Adrenal gland (tissue), 12 donors: ENCODE measurements around the gene CHL1. TPM values are rescaled to one million over a fixed set of nuclear protein-coding genes. Genes with fewer than 3 reads are reported as not detected.

Source experiments
- DNase-seq, 7 donors: peaks; one replicate each; pipeline ENCODE4 v3.0.0-alpha.2; 2019 to 2020
- H3K27ac ChIP-seq, 5 donors: fragments of 200-600 bp; sonication (generic) in 4 of 5; 1 replicate in 3 of 5; 2 replicates in 2 of 5; pipeline versions ENCODE4 v1.5.1 to v1.8.0; 2016 to 2020; ENCODE audit warnings: mild to moderate bottlenecking in 1 of 5
- H3K27me3 ChIP-seq: fragments of 200-600 bp; 2 replicates; pipeline ENCODE4 v1.8.0; 2021
- H3K36me3 ChIP-seq, 2 donors: fragments of 200-600 bp; replicated peaks in 1 of 2; 1 replicate in 1 of 2; 2 replicates in 1 of 2; pipeline versions ENCODE4 v1.5.1 to v1.8.0; 2018 to 2022
- H3K4me1 ChIP-seq, 2 donors: fragments of 200-600 bp; replicated peaks in 1 of 2; 1 replicate in 1 of 2; 2 replicates in 1 of 2; pipeline versions ENCODE4 v1.5.1 to v1.8.0; 2018 to 2021
- H3K4me3 ChIP-seq, 4 donors: fragments of 200-600 bp; sonication (generic) in 3 of 4; one replicate each; pipeline ENCODE4 v1.5.1; 2016 to 2018
- H3K9me3 ChIP-seq, 3 donors: fragments of 200-600 bp; sonication (generic) in 1 of 3; replicated peaks in 1 of 3; 1 replicate in 2 of 3; 2 replicates in 1 of 3; pipeline versions ENCODE4 v1.5.1 to v1.8.0; 2016 to 2021
- POLR2A ChIP-seq, 2 donors: fragments of 450-650 bp; IDR thresholded peaks; one replicate each; pipeline ENCODE4 v1.6.1; 2017; ENCODE audit warnings: antibody characterized with exemption in 2 of 2, mild to moderate bottlenecking in 2 of 2, moderate library complexity in 1 of 2
- WGBS, 4 donors: extraction: QIAGEN DNeasy Blood & Tissue Kit in 2 of 4; methylation state at CpG; one replicate each; pipeline versions ENCODE4 v1.1.5 to v1.1.7; 2013 to 2017; 5-methylcytosine and 5-hydroxymethylcytosine counted together
- intact Hi-C, 2 donors: fragments of 100-400 bp; cut with DNase I; formaldehyde crosslinking; loops; one replicate each; pipeline versions ENCODE4 v1.14.1 to v1.15.0; 2022 to 2023
- polyA plus RNA-seq, 3 donors: library from polyadenylated mRNA; stranded (reverse); fragments of 200-250 nt in 2 of 3; fragments of 350-450 nt in 1 of 3; fragmentation: Illumina TruSeq in 1 of 3; extraction: RNeasy Lipid Tissue Mini Kit (QIAGEN cat#74804) in 1 of 3; gene quantifications; one replicate each; pipeline ENCODE4 v1.2.3, GENCODE V29; 2013 to 2014
- total RNA-seq, 9 donors: library from RNA; depleted of rRNA in 4 of 9; stranded (reverse); fragments of >200 nt in 4 of 9; fragments of 120-200 nt in 1 of 9; fragmentation: NEBNext Ultra II Directional in 1 of 9; extraction: Animal tissue kit (Norgen Biotek cat#: 25700) in 1 of 9; gene quantifications; one replicate each; pipeline versions ENCODE4 v1.1.0 to v1.2.4, GENCODE V29; 2013 to 2023
- TF ChIP-seq, protein P1 (sequence below), 6 experiments: fragments of 450-650 bp in 4 of 6; fragments of 200-600 bp in 2 of 6; sonication (generic) in 1 of 6; IDR thresholded peaks; 1 replicate in 5 of 6; 2 replicates in 1 of 6; pipeline versions ENCODE4 v1.5.1 to v1.8.0; 2016 to 2021; ENCODE audit warnings: antibody characterized with exemption in 6 of 6, mild to moderate bottlenecking in 2 of 6, moderate library complexity in 1 of 6
- donor health status: healthy with polysubstance abuse.
- donor health status: Bipolar disorder and iron deficiency.
- donor health status: DM: yes; HTN: yes; CAD: no.
- donor health status: DM: no; HTN: no; CAD: no.
- donor health status: DM: no; HTN: no; CAD: no.
- donor health status: DM: yes; HTN: yes; CAD: no.

CHL1 gene
- total and polyA plus RNA-seq, 12 donors: 0.80 to 28.3 (median 7.7) TPM

- H3K4me1 ChIP-seq: no peaks in the 10 kb centered on the region
- no peaks in the 10 kb centered on the region for H3K36me3 ChIP-seq
- no peak overlapping the region for H3K4me3 ChIP-seq
- intact Hi-C loops: no loop called here
- WGBS, 4 donors: 73 to 83% (median 76%) methylated on average over 4 to 6 of the region's 6 CpGs
- H3K27me3 ChIP-seq: peaks cover 6% of the 10 kb centered on the region
- DNase-seq: no peak
- no peak for TF ChIP-seq POLR2A (IDR thresholded peaks at IDR 0.05)
- TF ChIP-seq, protein P1, sequence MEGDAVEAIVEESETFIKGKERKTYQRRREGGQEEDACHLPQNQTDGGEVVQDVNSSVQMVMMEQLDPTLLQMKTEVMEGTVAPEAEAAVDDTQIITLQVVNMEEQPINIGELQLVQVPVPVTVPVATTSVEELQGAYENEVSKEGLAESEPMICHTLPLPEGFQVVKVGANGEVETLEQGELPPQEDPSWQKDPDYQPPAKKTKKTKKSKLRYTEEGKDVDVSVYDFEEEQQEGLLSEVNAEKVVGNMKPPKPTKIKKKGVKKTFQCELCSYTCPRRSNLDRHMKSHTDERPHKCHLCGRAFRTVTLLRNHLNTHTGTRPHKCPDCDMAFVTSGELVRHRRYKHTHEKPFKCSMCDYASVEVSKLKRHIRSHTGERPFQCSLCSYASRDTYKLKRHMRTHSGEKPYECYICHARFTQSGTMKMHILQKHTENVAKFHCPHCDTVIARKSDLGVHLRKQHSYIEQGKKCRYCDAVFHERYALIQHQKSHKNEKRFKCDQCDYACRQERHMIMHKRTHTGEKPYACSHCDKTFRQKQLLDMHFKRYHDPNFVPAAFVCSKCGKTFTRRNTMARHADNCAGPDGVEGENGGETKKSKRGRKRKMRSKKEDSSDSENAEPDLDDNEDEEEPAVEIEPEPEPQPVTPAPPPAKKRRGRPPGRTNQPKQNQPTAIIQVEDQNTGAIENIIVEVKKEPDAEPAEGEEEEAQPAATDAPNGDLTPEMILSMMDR (IDR thresholded peaks at IDR 0.05): no peak
- no peaks in the 10 kb centered on the region for H3K9me3 ChIP-seq
- H3K27ac ChIP-seq: no peak overlapping the region
Observed at GRCh38 chr3:373193-373779, 176.7 kb downstream of the CHL1 start.

DNA sequence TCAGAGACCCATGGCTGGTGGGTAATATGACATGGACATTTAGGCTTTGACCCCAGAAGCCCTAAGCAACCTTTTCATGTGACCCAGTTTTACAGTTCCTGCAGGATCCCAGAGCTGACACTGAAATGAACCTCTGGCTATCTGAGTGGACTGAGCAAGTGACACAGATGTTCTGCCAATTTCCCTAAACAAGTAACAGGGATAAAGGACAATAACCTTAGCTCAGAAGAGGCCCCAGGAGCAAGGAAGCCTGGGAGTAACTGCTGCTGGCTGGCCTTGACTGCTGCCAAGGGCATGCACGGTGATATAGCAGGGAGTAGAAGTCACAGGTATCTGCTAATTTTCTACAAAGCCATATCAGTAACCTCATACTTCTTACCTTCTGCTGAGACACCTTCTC is 177.9 kb downstream of the CHL1 start:
- no peaks in the 10 kb centered on the region for H3K9me3 ChIP-seq
- no peak overlapping the region for H3K27ac ChIP-seq
- peaks cover 6% of the 10 kb centered on the region for H3K27me3 ChIP-seq
- DNase-seq: no peak
- WGBS, 4 donors: 22 to 40% (median 24%) methylated on average over 1 of the region's 1 CpG
- H3K4me3 ChIP-seq: no peak overlapping the region
- intact Hi-C loops: no loop called here
- H3K36me3 ChIP-seq: no peaks in the 10 kb centered on the region
- no peaks in the 10 kb centered on the region for H3K4me1 ChIP-seq
- no peak for TF ChIP-seq POLR2A (IDR thresholded peaks at IDR 0.05)
- TF ChIP-seq, protein P1 (IDR thresholded peaks at IDR 0.05): no peak

GRCh38 chr3:377158-377561 is 180.6 kb downstream of the CHL1 start:
- Histone ChIP-seq H3K4me1 (no peaks in the 10 kb centered on the region), H3K27me3 (peaks cover 6% of the 10 kb centered on the region), H3K27ac (no peak overlapping the region), H3K36me3 (no peaks in the 10 kb centered on the region), H3K4me3 (no peak overlapping the region), H3K9me3 (no peaks in the 10 kb centered on the region)
- TF ChIP-seq POLR2A (IDR thresholded peaks at IDR 0.05): no peak
- TF ChIP-seq, protein P1 (IDR thresholded peaks at IDR 0.05): peak in 2 of 6 experiments; percentile 34 to 35
- no peak for DNase-seq
- intact Hi-C loops: no loop called here
- 17 to 24% (median 19%) methylated on average over 3 of the region's 3 CpGs for WGBS, 4 donors

DNA sequence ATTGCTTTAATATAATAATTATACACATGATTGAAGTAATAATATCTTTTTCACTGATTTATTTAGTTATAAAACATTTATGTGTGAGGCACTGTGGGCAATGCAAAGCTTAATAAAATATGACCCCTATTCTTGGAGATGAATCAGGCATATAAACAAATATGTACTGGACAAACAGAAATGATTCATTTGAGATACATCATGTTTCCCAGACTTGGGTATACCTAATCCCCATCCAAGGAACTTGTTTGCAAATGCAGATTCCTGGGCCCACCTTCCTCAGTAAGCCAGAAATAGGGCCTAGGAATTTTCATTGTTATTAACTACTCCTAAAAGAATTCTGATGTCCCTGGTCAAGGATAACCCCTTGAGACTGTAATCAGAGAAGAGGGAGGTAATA is 184.2 kb downstream of the CHL1 start:
- Histone ChIP-seq H3K36me3 (no peaks in the 10 kb centered on the region), H3K27me3 (no peaks in the 10 kb centered on the region), H3K4me3 (no peak overlapping the region), H3K4me1 (no peaks in the 10 kb centered on the region), H3K27ac (no peak overlapping the region), H3K9me3 (no peaks in the 10 kb centered on the region)
- TF ChIP-seq, protein P1 (IDR thresholded peaks at IDR 0.05): no peak
- no peak for TF ChIP-seq POLR2A (IDR thresholded peaks at IDR 0.05)
- DNase-seq: no peak
- intact Hi-C loops: no loop called here
